ENCODE measurements around the gene KAT6B.

Gene KAT6B

DNA sequence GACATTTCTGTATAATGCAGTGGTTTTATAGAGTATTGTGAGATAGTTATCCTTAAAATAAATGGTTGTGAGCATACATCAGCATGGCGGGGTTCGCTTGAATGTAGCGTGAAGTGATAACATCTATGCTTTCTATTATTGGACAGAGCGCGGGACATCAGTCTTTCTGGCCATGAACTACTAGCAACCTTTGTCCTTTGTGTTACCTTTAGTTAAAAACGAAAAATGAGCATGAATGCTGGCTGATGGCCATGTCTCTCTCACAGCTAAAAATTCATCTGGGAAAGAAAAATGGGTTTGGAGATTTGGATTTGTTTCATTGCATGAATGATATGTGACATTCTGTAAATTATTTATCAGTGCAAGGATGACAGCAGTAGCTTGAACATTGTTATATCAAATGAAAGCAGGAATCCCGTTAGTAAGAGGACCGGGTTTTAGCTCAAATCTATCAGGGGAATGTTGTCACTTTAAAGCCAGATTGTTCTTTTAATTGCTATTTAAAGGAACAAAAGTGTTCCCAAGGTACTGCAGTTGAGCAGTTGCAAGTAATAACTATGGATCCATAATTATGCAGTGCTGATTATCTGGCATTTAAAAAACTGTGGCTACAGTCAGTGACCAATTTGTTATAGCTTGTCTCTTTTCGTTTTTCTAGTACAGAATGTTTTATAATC lies 131.0 kb downstream of the KAT6B start:
- no peak for DNase-seq

DNA sequence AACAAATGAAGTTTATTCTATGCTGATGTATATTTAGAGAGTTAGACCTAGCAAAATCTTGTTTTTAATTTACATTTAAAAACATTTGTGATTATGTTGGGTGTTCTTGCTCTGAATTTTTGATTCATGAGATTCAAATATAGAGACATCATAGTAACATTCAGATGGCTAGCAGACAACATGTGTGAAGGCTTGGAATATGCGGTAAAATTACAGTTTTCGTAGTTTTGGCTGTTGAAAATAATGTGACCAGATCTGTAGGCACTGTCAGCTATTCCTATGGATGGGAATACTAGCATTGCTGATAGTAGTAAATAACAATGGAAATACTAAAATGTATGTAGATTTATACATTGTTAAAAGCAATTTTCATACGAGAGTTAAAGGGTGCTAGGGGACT lies 131.9 kb downstream of the KAT6B start:
- no peak for DNase-seq

DNA sequence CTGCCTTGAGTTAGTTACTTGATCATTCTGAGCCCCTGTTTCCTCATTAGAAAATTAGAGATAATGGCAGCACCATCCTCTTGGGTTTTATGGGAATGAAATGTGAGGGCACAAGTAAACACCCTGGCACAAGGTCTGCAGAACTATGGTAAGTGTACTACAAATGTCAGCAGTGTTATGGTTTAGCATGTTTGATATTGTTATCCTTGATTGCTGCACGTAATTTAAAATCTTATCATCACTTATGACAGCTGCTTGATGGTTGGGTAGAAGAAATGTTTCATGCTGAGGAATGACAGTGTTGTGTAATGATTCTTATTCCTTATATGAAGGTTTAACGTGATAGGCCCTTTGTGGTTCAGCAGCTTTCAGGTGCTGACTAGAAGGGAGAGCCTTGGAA lies 134.3 kb downstream of the KAT6B start:
- DNase-seq: no peak

DNA sequence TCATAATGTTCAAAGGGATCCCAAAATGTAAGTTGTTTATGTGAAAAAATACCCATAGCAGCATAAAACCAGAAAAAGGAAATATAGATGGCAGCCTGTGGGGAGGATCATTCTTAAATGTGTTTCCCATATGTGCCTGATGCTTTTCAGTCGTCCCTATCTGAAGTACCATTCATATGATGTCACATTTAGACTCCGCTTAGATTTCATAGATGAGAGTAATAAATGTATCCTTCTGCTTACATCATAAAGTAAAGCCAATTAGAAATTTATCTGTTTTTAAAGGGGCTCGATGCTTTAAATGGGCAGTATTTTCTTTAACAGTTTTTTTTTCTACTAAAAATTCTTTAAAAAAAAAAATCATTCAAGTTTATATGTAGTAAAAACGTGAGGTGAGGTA lies 136.1 kb downstream of the KAT6B start:
- no peak for DNase-seq

DNA sequence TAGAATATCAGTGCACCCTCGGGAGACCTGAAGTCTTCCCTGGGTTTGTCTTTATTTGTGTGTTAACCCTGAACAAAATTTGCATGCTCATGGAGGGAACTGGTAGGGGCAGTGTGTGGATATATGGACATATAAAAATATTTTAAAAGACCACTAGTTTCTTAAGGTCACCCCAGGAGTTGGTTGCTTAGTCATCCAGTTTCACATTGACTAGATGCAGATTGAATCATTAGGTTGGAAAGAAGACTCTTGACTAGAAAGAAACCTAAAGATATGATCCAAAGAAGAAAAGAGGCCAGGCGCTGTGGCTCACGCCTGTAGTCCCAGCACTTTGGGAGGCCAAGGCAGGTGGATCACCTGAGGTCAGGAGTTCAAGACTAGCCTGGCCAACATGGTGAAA lies 137.1 kb downstream of the KAT6B start:
- no peak for DNase-seq

DNA sequence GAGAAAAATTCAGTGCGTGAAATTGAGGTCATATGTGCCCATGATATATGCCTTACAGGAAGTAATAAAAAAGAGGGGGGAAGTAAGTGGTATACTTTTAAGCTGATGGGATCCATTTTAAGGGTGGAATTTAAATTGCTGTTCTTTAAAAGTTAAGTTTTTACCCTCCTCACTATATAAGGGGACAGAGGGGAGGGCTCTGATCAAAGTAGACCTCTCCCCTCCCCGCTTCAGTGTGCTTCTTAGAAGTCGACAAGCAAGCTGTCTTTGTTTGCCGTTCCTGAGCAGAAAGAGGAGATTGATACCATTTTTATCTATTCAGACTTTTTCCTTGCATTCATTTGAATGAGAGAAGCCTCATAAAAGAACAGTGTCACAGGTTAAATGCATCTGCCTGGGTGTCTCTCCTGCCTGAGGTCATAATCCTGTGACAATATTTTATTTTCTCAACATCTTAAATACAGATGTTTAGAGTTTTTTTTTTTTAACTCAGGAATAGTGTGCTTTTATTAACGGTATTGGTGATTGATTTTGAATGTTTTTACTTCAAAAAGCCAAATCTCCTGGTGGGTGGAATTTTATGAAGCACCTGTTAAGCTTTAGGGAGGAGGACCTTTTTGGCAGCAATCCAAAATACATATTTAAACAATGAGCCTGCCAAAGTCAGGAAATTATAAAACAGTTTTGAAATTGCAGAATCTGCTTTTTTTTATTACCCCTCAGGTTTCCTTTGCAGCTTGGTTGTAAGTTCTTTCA lies 141.7 kb downstream of the KAT6B start:
- peak in 1 of 2 donors; percentile 25 for DNase-seq

DNA sequence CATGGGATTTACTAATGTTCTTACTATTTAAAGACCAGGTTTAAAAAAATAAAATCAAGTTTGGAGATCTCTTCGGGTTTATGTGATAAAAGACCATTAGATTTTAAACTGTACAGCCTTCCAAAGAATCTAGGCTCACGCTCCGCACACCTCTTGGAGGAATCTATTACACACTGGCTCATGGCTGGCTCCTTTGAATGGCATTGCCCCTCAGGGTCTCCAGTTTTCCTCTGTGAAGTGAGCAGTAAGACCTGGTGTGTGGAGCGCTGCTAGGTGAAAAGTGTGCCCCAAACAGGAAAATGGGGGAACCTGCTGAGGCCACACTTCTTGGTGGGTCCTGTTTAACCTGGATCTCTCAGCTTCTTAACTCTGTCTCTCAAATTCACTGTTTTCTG lies 142.3 kb downstream of the KAT6B start:
- no peak for DNase-seq

DNA sequence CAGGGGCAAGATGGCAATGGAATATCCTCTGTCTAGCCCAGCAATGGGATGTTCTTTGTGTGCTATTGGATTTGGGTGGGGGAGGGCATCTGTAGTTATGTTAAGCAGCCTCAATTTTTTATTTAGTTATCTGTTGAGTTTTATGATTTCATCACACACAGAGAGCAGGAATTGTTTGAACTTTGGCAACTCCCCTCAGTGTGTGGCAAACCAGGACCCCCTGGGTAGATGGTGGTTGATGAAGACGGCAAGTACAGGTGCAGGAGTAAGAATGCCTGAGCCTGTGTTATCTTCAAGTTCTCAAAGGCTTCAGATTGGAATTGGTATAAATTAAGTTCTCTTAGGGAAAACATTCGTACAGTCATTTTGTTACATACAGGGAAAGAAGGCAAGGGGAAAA lies 142.7 kb downstream of the KAT6B start:
- no peak for DNase-seq

DNA sequence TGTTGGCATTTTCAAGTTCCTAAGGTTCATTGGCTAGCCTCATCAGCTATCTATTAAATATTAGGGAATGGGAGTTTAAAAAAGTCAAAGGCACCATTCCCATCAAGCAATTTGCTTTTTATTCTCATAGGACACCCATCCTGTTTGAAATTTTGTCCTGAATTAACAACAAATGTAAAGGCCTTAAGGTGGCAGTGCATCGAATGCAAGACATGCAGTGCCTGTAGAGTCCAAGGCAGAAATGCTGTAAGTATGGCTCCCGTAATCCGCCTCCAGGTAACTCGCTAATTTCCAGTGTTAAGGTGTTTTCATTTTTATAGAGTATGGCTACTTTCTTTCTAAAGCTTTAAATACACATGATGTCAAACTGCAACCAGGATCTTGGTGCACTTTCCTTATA lies 143.1 kb downstream of the KAT6B start:
- no peak for DNase-seq

DNA sequence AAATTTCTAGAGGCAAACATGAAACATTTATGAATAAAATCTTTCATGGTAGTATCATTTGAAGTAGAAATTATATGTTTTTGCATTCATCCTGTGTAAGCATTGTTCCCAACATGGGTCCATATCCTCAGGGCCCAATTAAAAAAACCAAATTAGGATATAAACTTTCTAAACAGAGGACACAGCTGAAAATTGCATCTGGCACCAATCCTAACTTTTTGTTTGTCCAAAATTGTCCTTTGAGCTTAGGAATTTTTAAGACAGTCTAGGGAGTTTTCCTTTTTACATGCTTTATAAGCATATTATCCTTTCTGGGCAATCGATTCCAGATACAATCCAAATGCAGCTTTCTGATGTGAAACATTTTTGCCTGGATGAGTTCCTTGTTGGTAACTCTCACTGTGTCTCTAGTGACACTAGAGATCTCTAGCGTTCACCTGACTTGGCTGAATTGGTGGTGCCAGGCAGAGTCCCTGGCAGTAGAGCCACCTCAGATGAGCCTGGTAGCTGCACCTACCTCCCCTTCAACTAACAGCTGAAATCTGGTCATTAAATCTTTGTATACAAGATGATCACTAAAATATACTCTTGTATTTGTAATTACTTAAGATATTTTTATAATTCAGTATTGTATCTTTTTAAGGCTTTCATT lies 147.5 kb downstream of the KAT6B start:
- DNase-seq: no peak

DNA sequence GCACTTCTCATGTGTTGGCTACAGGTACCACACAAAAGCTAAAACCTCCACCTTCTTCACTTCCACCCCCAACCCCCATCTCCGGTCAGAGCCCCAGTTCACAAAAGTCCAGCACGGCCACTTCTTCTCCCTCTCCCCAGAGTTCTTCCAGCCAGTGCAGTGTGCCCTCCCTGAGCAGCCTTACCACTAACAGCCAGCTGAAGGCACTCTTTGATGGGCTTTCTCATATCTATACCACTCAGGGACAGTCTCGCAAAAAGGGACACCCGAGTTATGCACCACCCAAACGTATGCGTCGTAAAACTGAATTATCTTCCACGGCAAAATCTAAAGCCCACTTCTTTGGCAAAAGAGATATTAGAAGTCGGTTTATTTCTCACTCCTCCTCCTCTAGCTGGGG lies 149.4 kb downstream of the KAT6B start:
- no peak for DNase-seq

DNA sequence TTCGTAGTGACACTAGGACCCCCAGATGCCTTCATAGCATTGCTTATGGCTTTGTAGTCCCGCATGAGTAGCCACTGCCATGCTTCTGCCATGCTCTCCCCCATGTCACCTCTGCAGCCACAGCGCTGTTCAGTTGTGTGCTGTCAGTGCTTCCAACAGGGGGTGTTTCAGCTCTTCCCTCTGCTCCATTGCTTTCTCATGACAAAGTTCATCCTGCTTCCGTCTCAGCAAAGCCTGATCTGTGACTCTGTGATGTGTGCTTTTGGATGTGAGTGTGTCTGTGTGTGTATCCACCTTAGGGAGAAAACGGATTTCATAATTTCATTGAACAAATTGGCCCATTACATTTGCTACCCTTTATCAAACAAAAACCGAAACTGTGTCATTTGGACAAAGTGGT lies 150.2 kb downstream of the KAT6B start:
- no peak for DNase-seq

DNA sequence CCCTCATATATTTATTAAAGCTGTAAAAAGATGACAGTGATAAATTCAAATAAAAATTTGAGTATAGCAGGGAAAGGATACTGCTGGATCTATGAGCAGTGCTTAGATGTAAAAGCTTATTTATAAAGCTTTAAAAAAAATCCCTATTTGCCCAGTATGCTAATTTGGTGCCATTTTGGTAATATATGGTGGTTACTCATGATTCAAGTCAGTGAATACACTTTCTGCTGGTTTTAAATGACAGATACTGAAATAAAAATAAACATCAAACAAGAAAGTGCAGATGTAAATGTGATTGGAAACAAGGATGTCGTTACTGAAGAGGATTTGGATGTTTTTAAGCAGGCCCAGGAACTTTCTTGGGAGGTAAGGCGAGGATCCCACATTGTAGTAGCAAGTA lies 150.7 kb downstream of the KAT6B start:
- no peak for DNase-seq

DNA sequence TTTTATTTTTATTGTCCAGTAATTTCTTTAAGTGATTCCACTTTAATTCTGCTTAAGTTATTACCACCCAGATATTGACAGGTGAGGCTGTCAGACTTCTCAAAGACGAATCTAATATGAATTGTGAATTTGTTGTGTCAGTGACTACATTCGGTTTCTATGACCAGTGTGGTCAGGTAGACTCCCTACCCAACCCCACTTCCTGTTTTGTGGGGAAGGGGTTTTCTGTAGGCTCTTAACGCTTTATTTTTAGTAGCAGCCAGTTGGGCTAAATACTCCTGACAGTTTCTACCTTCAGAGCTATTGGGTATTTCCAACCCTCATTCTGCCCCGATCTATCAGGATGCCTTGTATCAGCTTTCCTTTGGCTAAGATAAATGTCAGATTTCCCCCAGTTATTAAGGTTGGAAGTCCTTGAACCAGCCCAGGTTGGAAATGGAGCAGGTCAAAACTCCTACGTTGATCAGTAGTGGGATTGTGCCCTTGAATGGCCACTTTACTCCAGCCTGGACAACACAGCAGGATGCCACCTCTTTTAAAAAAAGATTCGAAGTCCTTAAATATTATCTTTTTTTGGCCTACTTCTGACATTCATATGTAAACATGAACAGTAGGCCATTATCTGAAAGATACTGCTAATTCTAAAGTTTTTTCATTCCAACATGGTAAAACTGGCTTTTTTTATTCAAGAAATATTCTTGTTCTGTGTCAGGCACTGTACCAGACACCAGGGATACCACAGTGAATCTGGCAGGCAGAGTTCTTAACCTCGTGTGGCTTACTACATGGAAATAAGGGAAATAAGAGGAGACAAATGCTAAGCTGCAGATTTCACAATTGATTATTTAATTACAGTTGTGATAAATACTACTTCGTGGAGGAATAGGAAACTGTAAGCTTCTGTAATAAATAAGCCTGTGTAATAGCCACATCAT lies 151.8 kb downstream of the KAT6B start:
- no peak for DNase-seq

DNA sequence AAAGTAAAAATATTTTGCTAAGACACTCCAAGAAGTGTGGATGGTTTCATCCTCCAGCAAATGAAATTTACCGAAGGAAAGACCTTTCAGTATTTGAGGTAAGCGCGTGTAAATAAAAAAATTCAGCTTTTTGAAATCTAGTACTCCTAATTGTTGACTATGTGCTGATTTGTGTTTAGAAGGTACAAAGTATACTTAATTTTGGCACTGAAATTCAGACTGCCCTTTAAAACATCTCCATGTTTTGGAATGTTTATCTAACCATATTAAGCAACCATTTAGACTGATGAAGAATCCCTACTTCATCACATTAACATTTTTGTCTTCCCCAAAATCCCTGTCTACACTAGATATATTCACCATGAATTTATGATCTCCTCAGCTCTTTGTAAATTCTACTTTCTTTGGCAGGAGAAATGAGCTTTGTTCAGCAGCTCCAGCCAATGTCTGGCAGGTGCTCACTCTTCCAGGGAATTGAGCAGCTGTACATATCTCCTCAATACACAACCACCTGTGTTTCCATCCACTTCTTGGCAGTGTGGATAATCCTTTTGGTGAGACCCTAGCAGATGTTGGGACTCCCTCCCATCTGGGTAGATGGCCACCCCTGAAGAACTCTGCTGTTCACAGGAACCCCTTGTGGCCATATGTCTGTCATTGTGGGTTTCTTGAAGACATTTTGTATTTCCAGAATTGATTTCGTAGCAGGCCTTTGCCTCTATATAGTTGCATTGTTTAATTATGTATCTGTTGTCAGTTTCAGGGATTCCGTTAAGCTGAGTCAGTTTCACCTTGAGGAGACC lies 155.6 kb downstream of the KAT6B start:
- DNase-seq: no peak

DNA sequence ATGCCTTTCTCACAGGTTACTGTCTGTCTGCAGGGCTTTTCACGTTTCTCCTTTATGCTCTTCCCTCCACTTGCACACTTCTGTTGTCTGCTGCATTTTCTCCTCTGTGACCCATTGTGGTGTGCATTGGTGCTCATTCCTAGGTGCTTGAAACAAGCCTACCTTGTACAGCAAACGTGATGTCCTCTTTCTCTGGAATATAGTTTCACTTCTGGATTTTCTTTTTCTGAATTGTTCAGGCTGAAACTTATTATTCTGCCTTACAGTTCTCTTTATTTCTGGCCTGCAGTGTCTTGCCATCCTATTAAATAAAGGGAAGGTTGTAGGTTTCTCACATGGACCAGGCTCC lies 156.2 kb downstream of the KAT6B start:
- DNase-seq: no peak

DNA sequence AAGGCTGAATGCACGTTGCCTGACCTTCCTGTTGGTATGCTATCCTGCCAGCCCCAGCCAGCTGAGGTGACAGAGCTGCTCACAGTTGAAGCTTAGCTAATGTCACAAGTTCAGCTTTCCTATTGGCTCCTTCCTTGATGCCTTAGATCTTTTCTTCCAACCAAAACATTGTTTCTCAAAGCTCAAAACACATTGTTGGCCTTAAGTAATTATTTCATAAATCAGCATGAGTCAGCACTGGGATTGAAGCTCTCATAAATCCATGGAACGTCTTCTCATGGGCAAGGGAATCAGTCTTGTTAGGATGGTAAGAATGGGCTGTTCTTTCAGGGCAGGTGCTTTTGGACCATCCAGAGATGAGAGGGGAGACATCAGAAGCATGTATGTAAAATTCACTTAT lies 157.0 kb downstream of the KAT6B start:
- DNase-seq: no peak

DNA sequence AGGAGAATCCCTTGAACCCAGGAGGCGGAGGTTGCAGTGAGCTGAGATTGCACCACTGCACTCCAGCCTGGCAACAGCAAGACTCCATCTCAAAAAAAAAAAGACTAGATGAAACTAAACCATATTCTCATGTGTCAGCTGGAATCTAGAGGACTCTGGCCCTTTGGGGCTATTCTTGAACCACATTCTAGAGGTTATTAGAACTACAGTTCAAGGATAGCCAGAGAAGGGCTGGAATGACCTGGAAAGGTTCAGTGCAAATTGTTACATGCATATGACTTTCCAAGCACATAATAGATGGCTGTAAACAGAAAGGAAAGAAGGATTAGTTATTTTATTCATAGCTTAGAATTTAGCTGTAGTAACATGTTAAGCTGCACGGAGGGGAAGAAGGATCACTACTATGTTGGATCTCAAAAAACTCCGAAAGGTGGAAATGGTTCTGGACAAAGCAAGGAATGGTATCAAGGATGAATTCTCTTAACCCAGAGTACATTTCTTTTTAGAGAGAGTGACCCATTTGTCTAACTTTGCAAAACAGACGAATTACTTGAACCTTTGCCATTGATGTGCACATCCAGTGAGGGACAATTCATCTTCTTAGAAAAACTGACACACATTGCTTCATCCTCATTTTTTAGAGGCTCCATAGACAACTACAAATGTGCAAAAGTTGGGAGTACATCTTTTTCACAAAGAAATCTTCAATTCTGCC lies 161.1 kb downstream of the KAT6B start:
- no peak for DNase-seq

DNA sequence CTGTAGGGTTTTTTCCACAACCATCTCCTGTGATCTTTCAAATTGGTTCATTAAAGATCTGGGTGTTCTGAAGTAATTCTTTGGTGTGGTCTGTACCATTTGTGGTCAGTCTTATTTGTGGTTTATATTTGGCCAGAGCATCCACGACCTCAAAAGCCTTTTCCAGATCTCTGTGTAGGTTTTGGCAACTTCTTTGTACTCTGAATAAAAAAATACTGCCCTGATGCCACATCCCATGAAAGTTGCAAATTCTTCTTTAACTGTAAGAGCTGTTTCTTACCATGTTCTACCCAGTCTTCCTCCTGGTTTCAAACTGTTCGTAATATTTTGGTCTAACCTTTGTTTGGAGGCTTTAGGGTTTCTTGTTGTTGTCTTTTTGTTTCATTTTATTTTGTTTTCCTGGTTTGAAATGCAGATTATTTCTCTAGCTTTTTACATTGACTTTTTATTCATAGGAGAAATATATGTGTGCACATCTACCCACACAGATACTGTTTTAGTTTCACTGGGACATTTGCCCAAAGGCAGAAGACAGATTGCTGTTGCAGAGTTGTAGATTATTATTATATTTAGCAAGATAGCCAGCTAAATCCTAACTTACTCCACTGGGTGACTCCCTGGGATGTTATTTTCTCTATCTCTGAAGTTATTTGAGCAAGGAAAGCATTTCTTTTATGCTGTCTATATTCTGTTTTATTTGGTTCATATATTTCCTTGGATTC lies 161.8 kb downstream of the KAT6B start:
- no peak for DNase-seq

DNA sequence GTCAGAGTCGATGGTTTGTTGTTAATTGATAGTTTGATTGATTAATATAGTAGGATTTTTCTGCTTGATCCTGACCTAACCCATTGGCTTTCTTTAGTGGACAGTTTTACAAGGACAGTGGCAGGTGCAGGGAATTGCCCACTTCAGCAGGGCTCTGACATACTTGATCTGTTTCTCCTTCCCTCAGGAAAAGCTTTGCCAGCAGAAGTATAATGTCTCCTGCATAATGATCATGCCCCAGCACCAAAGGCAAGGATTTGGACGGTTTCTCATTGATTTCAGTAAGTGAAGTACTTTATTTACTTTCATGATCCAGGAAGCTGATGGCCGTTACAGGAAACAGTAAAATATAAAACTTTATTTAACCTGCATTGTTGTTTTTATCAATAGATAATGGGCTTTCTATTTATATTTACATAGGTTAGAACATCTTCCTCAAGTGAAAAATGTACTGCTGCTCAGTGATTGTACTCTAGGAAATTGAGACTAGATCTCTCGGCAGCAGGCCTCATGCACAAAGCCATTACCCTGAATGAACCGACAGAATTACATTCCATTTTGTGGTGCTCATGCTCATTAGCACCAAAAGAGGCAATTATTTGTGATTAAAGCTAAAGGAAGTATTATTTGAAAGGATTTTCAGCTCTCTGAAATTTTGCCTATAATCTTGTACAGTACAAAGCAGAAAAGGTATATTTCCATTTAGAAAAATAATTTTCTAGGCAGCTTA lies 162.6 kb downstream of the KAT6B start:
- DNase-seq: no peak
